ENCODE measurements around the gene HCLS1.
A peak's percentile ranks its signal among the peaks of the same experiment; 100 is the strongest.
"Not testable (repeated sequence)": the region's sequence is repeated elsewhere in the genome, so short reads cannot be mapped to it uniquely, and the experiment has no call there.

Gene HCLS1

DNA sequence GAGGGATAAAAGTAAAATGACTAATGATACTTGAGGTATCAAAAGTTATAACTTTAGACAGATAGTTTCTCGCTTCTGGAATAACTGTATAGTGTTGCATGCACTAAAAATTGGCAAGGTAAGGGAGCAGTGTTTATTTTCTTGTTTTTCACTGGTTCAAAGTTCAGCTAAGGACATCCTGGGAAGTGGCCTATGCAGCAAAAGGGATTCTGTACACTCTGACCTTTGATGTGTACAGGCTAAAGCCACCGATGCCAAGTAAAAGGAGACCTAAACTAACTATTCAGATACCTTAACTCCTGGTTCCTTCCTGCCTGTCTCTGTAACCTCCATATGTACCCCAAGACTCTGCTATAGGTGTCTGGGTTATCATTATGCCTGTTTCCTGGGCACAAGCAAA, 65.9 kb downstream of the HCLS1 start:
- no peak for DNase-seq

DNA sequence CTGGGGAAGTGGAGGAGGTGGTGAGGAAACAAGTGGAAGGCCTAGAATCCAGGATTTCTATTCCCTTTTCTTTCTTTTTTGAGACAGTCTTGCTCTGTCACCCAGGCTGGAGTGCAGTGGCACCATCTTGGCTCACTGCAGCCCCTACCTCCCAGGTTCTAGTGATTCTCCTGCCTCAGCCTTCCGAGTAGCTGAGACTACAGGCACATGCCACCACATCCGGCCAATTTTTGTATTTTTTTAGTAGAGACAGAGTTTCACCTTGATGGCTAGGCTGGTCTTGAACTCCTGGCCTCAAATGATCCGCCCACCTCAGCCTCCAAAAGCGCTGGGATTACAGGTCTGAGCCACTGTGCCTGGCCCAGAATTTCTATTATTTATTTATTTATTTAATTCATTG, 66.9 kb downstream of the HCLS1 start:
- not testable (repeated sequence) for DNase-seq

DNA sequence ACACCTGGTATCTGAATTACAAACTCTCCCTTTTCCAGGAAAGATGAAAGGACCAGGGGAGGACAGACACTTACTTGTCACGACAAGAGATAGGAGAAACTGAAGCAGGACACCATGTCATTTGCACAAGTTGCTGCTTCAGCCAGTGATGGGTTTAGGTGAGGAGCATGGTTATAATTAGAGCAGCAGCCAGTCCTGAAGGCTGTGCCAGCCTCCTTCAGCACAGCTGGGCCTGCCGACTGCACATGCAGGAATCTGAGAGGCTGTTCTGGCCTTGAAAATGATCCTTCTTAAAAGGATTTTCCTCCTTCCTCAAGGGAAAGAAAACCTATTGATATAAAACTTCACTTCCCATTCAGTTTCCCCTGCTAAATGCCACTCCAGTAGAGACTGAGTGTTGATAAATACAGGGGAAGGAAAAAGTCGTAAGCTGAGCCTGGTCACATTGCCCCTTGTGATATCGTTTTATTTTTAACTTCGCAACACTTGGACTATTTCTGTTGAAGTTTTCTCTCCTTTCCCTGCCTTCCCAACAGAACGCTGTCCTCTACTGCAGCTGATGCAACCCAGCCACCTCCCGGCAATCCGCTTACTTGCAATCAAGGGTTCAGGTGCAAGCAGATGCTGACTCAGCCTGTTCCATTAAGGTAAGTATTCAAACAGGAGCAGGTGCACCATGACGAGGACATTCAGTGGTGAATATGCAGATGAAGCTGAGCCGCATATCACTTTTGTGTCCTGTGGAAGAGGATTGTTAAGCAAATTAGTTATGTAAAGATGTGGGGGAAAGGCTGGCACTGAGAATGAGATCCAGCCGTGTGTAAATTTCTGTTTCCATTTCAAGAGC, 67.6 kb downstream of the HCLS1 start, which contains the start of gene FBXO40:
Gene FBXO40 (plus strand): TSS at position 524 of the 847 bp plus-strand sequence. CDS start 27,197 bp downstream, outside the sequence.
- peak; percentile 89 for DNase-seq

GRCh38 chr3:121584418-121584817, 76.3 kb downstream of the HCLS1 start:
- DNase-seq, result no peak

DNA sequence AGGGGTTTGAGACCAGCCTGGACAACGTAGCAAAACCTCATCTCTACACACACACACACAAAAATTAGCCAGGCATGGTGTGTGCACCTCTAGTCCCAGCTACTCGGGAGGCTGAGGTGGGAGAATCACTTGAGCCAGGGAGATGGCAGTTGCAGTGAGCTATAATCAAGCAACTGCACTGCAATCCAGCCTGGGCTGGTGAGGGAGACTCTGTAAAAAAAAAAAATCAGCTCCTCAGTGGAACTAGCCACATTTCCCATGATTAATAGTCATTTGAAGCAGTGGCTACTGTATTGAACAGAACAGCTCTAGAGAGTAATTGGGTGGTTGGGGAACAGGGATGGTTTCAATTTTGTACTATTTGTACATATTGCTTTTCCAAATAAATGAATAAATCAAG, 79.0 kb downstream of the HCLS1 start:
- no peak for DNase-seq
